PC-3 (cell line): ENCODE measurements around the gene STAP1. TPM values are rescaled to one million over a fixed set of nuclear protein-coding genes. Genes with fewer than 3 reads are reported as not detected.
A peak's percentile ranks its signal among the peaks of the same experiment; 100 is the strongest.

Source experiments
- ATAC-seq: fragments of 200-7000 bp; cut with Tn5 transposase; 2 replicates; pipeline ENCODE4 v1.9.1; 2020; ENCODE audit warnings: mild to moderate bottlenecking, moderate library complexity
- BruUV-seq: library from RNA; stranded (reverse); fragments of 400-500 nt; replicated peaks from 2 replicates; lab custom pipeline; 2021; lab: Mats Ljungman, UMichigan
- CTCF ChIA-PET: fragments of 300-600 bp; sonication (Branson Sonifier 250); formaldehyde crosslinking; loops from one replicate; lab custom pipeline; 2022; ENCODE audit warnings: antibody characterized with exemption; lab: Charles Lee
- POLR2A ChIA-PET: fragments of 300-600 bp; sonication (Branson Sonifier 250); formaldehyde crosslinking; loops from one replicate; lab custom pipeline; 2022; ENCODE audit warnings: antibody characterized with exemption; ENCODE audit not compliant: unreplicated experiment; lab: Charles Lee
- DNase-seq: peaks from one replicate; pipeline ENCODE4 v3.0.0-alpha.2; 2015
- H2AFZ ChIP-seq: fragments of 300-600 bp; sonication (generic); 2 replicates; pipeline ENCODE4 v1.6.0; 2016; ENCODE audit warnings: antibody characterized with exemption, low read length
- H3F3A ChIP-seq: fragments of 300-600 bp; sonication (generic); one replicate; pipeline ENCODE4 v1.6.0; 2017; ENCODE audit warnings: antibody characterized with exemption, low read length, control low read depth, mild to moderate bottlenecking; ENCODE audit not compliant: unreplicated experiment
- H3K27ac ChIP-seq: fragments of 300-600 bp; sonication (generic); 2 replicates; pipeline ENCODE4 v1.5.1; 2016; ENCODE audit warnings: mild to moderate bottlenecking, low read length
- H3K27me3 ChIP-seq: fragments of 300-600 bp; sonication (generic); 2 replicates; pipeline ENCODE4 v1.6.1; 2016; ENCODE audit warnings: low read length, mixed read lengths
- H3K36me3 ChIP-seq: fragments of 300-600 bp; sonication (generic); 2 replicates; pipeline ENCODE4 v1.6.1; 2016; ENCODE audit warnings: low read depth, mixed run types, low read length, mixed read lengths
- H3K4me1 ChIP-seq: fragments of 300-600 bp; sonication (generic); 2 replicates; pipeline ENCODE4 v1.5.1; 2016; ENCODE audit warnings: low read length; ENCODE audit not compliant: insufficient read depth
- H3K4me2 ChIP-seq: fragments of 300-600 bp; sonication (generic); 2 replicates; pipeline ENCODE4 v1.6.0; 2016; ENCODE audit warnings: low read length
- H3K4me3 ChIP-seq: fragments of 300-600 bp; sonication (generic); 2 replicates; pipeline ENCODE4 v1.5.1; 2016; ENCODE audit warnings: mild to moderate bottlenecking, low read length, mixed read lengths
- H3K79me2 ChIP-seq: fragments of 300-600 bp; sonication (generic); 2 replicates; pipeline ENCODE4 v1.6.1; 2017; ENCODE audit warnings: low read length, mixed read lengths
- H3K9ac ChIP-seq: fragments of 300-600 bp; sonication (generic); 2 replicates; pipeline ENCODE4 v1.6.0; 2016; ENCODE audit warnings: mild to moderate bottlenecking, low read length
- H3K9me2 ChIP-seq: fragments of 300-600 bp; sonication (generic); replicated peaks from 2 replicates; pipeline ENCODE4 v1.6.1; 2016; ENCODE audit warnings: mixed run types, low read length, mixed read lengths
- H3K9me3 ChIP-seq: fragments of 300-600 bp; sonication (generic); 2 replicates; pipeline ENCODE4 v1.6.1; 2016; ENCODE audit warnings: low read length, mixed read lengths
- H4K20me1 ChIP-seq: fragments of 300-600 bp; sonication (generic); 2 replicates; pipeline ENCODE4 v1.6.1; 2016; ENCODE audit warnings: low read length, mixed read lengths
- EZH2 ChIP-seq: fragments of 300-600 bp; sonication (generic); IDR thresholded peaks from one replicate; pipeline ENCODE4 v1.6.1; 2017; ENCODE audit warnings: antibody characterized with exemption, mild to moderate bottlenecking, low read length; ENCODE audit not compliant: unreplicated experiment
- EZH2phosphoT487 ChIP-seq: fragments of 300-600 bp; sonication (generic); IDR thresholded peaks from 2 replicates; pipeline ENCODE4 v1.6.1; 2018; ENCODE audit warnings: mild to moderate bottlenecking, antibody characterized with exemption, low read length, borderline replicate concordance
- intact Hi-C: fragments of 100-400 bp; cut with micrococcal nuclease; formaldehyde crosslinking; loops from 2 replicates; pipeline ENCODE4 v1.9.0; 2023
- total RNA-seq: library from RNA; depleted of rRNA; stranded (reverse); fragments of >200 nt; gene quantifications from 2 replicates; pipeline ENCODE4 v1.2.3, GENCODE V29; 2014
- TF ChIP-seq, protein P1 (sequence below): fragments of 300-600 bp; sonication (generic); conservative IDR thresholded peaks from 2 replicates; pipeline ENCODE4 v1.5.1; 2017; ENCODE audit warnings: antibody characterized with exemption, low read depth, mild to moderate bottlenecking, low read length

Gene STAP1
- total RNA-seq, 1 experiment from 2014 or later = not detected

DNA sequence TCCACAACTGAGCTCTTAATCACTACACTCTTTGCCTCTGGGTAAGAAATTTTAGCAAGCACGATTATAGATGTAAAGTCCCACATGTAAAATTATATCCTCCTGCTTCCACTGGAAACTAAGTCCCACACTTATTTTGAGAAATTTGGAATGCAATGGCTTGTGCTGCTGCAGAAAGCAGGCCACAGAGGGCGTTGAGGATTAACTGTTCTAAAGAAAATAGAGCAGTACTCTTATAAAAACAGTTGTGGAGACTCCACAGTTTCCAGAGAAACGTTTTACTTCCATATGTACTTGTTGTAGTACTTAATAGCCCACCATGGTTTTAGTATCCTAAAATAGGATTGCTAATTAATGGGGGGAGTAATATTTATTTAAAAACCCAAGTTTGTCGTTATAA, 11.6 kb upstream of the STAP1 start:
- Histone ChIP-seq H3K27ac (no peak overlapping the region), H4K20me1 (peaks cover 14% of the 10 kb centered on the region; the same call in 1 of the 2 replicates), H3K9me3 (no peaks in the 10 kb centered on the region), H3K9ac (no peak overlapping the region), H3K4me2 (no peak overlapping the region), H3K9me2 (no peaks in the 10 kb centered on the region), H3F3A (no peaks in the 10 kb centered on the region), H3K36me3 (peaks cover under 1% of the 10 kb centered on the region; the same call in 1 of the 2 replicates), H3K4me3 (no peak overlapping the region), H3K79me2 (peaks cover 33% of the 10 kb centered on the region), H2AFZ (no peak overlapping the region), H3K4me1 (peaks cover 26% of the 10 kb centered on the region), H3K27me3 (no peaks in the 10 kb centered on the region)
- no TSS peak for BruUV-seq
- POLR2A ChIA-PET = interaction anchor here (0.6 kb wide), 1 partner anchor 219 kb away, joined by 5 read pairs; no protein-coding TSS in a partner anchor
- CTCF ChIA-PET = no interaction called here
- ATAC-seq = no peak
- TF ChIP-seq, protein P1, sequence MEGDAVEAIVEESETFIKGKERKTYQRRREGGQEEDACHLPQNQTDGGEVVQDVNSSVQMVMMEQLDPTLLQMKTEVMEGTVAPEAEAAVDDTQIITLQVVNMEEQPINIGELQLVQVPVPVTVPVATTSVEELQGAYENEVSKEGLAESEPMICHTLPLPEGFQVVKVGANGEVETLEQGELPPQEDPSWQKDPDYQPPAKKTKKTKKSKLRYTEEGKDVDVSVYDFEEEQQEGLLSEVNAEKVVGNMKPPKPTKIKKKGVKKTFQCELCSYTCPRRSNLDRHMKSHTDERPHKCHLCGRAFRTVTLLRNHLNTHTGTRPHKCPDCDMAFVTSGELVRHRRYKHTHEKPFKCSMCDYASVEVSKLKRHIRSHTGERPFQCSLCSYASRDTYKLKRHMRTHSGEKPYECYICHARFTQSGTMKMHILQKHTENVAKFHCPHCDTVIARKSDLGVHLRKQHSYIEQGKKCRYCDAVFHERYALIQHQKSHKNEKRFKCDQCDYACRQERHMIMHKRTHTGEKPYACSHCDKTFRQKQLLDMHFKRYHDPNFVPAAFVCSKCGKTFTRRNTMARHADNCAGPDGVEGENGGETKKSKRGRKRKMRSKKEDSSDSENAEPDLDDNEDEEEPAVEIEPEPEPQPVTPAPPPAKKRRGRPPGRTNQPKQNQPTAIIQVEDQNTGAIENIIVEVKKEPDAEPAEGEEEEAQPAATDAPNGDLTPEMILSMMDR = no peak
- TF ChIP-seq EZH2phosphoT487 (no peak), EZH2 (no peak)
- DNase-seq = no peak
- intact Hi-C loops = loop anchor here (10.0 kb wide), 1 partner anchor 628 kb away; no protein-coding TSS in a partner anchor

DNA sequence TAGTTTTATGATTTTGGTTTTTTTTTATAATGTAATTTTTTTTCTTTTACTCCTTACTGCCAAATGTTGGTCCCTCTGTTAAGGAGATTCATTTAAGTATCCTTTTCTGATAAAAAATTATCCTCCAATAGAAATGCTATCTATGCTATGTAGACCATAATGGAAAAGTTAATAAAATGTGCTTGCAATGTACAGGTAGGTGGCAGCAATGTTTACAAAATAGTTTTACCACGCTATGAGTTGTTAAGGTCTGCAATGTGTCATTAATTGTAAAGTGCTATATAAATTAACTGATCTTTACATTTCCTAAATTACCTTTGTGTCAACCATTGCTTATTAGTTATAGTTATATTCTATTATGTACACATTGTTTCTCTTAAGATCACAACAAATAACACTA, 9.4 kb upstream of the STAP1 start:
- intact Hi-C loops = loop anchor here (1.0 to 10.0 kb wide), 5 partner anchors 68 to 626 kb away; no protein-coding TSS in a partner anchor

DNA sequence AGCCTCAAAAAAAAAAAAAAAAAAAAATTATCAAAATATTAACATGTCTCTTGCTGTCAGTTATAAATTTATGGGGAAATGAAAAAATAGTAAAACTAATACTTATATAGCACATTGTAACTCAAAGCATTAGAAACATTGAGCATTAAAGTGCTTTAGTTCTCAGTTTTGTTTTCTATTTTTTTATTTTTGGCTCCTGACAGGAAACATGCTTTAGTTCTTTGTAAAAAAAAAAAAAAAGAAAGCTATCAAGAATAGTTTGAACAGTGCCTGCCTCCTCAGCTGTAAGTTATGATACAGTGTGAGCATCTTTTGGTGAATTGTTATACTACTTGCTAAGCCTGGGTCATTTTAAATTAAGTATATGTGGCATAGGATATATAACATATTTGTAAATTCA, 8.1 kb upstream of the STAP1 start:
- Histone ChIP-seq H3K79me2 (no peaks in the 10 kb centered on the region), H3K9ac (no peak overlapping the region), H2AFZ (no peak overlapping the region), H3K4me1 (peaks cover 4% of the 10 kb centered on the region; the same call in 1 of the 2 replicates), H3K27ac (no peak overlapping the region), H3K9me2 (no peaks in the 10 kb centered on the region), H3K27me3 (no peaks in the 10 kb centered on the region), H3K4me2 (no peak overlapping the region), H3K36me3 (no peaks in the 10 kb centered on the region), H3K9me3 (no peaks in the 10 kb centered on the region), H4K20me1 (no peaks in the 10 kb centered on the region), H3F3A (no peaks in the 10 kb centered on the region), H3K4me3 (no peak overlapping the region)
- TF ChIP-seq EZH2phosphoT487 (no peak), EZH2 (no peak)
- TF ChIP-seq, protein P1 = no peak
- intact Hi-C loops = no loop called here
- no TSS peak for BruUV-seq
- ChIA-PET CTCF (no interaction called here), POLR2A (no interaction called here)
- DNase-seq = no peak
- ATAC-seq = no peak

More for the DNA sequence above, 9.4 kb upstream of the STAP1 start:
- Histone ChIP-seq H4K20me1 (no peaks in the 10 kb centered on the region; the same call in 1 of the 2 replicates), H3K79me2 (peaks cover 12% of the 10 kb centered on the region), H3F3A (no peaks in the 10 kb centered on the region), H3K9ac (no peak overlapping the region), H3K4me2 (no peak overlapping the region), H3K27ac (no peak overlapping the region), H3K9me2 (no peaks in the 10 kb centered on the region), H2AFZ (no peak overlapping the region), H3K4me3 (no peak overlapping the region), H3K27me3 (no peaks in the 10 kb centered on the region), H3K4me1 (peaks cover 5% of the 10 kb centered on the region), H3K36me3 (no peaks in the 10 kb centered on the region), H3K9me3 (no peaks in the 10 kb centered on the region)
- CTCF ChIA-PET = no interaction called here
- POLR2A ChIA-PET = no interaction called here
- TF ChIP-seq EZH2phosphoT487 (no peak), EZH2 (no peak)
- TF ChIP-seq, protein P1 = peak; percentile 84
- ATAC-seq (peak; percentile 23; the same call in 1 of the 2 replicates), DNase-seq (peak; percentile 70)
- no TSS peak for BruUV-seq
